CD4-positive, alpha-beta T cell treated with Interleukin-15 for 4 hours (primary cell): ENCODE measurements around the gene FAR2.
"Not testable (repeated sequence)": the region's sequence is repeated elsewhere in the genome, so short reads cannot be mapped to it uniquely, and the experiment has no call there.

ENCODE experiments used
- DNase-seq: peaks from one replicate; pipeline ENCODE4 v3.0.0-alpha.2; 2020; ENCODE audit warnings: low spot score

FAR2 gene

GRCh38 chr12:29234965-29235626, 86.0 kb downstream of the FAR2 start:
- no peak for DNase-seq

DNA sequence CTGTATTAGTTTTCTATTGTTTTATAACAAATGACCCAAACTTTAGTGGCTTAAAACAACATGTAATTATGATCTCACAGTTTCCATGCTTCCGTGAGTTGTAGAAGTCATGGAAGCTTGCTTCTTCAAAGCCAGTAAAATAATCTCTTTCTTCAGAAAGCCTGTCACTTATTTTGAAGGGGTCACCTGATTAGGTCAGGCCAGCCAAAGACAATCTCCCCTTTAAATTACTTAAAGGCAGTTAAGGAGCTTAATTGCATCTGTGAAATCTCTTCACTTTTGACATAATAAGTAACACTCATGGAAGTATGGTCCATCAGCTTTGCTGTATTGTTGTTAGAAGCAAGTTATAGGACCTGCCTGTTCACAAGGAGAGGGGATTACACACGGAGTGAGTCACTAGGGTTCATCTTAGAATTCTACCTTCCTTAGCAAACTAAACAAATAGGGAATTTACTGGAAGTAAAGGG, 89.8 kb downstream of the FAR2 start:
- DNase-seq, result no peak

- no peak for DNase-seq
These were observed 90.3 kb downstream of the FAR2 start for GRCh38 chr12:29239336-29239735.

- no peak for DNase-seq
These were observed 91.4 kb downstream of the FAR2 start for GRCh38 chr12:29240441-29240840.

GRCh38 chr12:29241821-29242591, 92.9 kb downstream of the FAR2 start:
- no peak for DNase-seq

DNA sequence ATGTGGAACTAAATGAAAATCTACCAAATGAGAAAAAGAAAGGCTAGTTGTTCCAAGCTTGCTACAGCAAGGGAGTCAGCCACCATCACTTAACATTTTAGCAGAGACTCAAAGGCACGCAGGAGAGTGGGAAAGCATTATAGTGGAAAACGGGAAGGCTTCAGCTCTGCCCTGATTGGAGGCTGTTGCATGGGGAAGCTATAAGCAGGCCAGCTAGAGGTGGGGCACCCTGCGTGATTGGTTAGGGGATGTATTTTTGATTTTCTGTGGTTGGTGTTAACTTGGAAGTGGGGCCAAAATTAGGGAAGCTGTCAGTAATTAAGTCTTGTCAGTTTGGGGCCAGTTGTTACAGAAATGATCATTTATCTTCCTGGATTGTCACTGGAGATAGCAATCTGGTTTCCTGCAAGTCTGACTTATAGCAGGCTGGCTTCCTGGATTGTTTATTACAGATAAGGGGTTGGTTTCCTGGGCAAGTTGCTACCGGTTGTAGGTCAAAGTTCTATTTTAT, 93.9 kb downstream of the FAR2 start:
- no peak for DNase-seq

DNA sequence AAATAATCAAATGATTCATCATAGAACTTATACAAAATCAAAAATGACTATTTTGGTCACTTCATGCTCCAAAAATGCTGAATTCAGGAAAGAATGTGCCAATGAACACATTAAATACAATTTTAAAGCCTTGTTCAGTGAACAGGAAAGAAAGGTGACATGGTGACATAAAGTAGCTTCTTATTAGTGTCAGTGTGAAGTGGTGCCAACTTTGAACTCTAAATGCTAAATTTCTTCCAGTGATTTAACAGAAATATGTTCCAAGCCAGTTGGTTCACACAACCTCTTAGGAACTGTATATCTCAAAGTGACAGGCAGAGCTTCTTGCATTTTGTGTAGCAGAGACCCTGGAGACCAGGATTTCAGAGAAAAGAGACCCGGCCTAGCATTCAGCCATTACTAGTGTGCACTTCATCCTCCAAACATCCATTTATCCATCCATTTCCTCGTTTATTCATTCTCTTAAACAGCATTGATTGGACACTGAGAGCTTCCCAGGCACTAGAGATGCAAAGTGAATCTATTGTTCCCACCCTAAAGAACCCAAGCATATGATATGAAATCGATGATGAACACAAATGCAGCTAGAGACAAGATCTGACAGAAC, 95.2 kb downstream of the FAR2 start:
- DNase-seq, result no peak

DNA sequence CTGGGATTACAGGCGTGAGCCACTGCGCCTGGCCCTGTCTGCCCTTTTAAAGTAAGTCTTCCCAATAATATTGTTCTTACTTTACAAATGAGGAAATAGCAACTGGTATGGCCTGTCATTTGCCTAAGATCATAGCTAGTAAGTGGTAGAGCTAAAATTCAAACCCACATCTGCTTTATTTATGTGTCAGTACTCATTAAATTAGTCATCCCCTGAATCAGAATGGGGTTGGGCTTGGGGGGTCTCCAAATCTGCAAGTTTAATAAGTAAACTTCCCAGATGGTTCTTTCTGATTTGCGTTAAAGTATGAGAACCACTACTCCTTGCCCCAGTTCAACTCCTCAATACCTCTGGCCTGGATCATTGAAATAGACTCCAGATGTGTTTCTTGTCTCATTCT, 96.2 kb downstream of the FAR2 start:
- DNase-seq, result no peak

- no peak for DNase-seq
These were observed 100.9 kb downstream of the FAR2 start for GRCh38 chr12:29249930-29250329.

DNA sequence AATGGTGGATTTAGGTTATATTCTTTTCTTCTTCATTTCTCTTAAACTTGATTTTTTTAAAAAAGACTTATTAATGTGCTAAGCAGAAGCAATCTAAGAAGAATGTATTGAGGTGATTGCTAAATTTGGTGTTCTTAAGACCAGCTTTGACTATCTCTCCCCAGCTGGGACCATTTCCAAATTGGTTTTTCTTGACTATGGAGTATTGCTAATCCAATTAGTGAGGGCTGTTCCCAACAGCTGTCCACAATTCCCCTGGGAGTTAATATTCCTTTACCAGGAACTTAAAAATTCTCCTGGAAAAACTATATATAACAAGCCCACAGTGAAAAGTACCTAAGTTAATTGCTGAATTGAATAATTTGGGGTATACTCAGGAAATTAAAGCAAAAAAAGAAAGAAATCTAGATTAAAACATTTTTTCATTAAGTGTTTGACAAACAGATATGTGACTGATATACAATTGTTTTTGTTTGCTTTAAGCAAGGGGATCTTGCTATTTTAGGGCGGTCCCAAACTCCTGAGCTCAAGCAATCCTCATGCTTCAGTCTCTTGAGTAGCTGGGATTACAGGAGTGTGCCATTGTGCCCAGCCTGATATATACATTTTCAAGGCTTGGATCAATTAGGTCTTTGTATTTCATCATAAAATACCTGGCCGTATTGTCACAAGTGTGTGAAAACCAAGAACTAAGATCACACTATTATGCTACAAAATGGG, 105.0 kb downstream of the FAR2 start:
- DNase-seq, result no peak

DNA sequence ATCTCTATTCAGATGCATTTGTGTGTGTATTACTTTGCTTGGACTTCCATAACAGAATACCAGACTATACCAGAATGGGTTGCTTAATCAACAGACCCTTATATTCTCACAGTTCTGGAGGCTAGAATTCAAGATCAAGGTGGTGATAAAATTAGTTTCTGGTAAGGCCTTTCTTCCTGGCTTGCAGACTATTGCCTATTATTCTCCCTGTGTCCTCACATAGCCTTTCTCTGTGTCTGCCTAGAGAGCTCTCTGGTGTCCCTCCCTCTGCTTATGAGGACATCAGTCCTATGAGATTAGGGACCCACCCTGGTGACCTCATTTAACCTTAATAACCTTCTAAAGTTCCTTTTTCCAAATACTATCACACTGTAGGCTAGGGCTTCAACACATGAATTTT, 106.0 kb downstream of the FAR2 start:
- DNase-seq, result no peak

DNA sequence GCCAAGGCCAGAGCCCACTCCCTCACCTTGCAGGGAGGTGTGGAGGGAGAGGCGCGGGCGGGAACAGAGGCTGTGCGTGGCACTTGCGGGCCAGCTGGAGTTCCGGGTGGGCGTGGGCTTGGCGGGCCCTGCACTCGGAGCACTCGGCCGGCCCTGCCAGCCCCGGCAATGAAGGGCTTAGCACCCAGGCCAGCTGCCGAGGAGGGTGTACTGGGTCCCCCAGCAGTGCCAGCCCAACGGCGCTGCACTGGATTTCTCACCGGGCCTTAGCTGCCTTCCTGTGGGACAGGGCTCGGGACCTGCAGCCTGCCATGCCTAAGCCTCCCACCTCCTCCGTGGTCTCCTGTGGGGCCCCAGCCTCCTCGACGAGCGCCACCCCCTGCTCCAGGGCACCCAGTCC, 107.5 kb downstream of the FAR2 start:
- no peak for DNase-seq

DNA sequence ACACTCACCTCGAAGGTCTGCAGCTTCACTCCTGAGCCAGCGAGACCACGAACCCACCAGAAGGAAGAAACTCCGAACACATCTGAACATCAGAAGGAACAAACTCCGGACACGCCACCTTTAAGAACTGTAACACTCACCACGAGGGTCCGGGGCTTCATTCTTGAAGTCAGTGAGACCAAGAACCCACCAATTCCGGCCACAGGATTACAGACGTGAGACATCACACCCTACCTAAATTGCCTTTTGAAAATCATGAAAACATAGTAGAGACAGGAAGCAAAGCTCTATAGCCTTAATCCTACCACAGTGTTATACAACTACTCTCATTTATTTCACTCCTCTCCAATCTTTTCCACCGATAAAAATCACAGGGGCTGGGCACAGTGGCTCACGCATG, 108.6 kb downstream of the FAR2 start:
- not testable (repeated sequence) for DNase-seq

GRCh38 chr12:29264424-29264823, 115.3 kb downstream of the FAR2 start:
- no peak for DNase-seq

DNA sequence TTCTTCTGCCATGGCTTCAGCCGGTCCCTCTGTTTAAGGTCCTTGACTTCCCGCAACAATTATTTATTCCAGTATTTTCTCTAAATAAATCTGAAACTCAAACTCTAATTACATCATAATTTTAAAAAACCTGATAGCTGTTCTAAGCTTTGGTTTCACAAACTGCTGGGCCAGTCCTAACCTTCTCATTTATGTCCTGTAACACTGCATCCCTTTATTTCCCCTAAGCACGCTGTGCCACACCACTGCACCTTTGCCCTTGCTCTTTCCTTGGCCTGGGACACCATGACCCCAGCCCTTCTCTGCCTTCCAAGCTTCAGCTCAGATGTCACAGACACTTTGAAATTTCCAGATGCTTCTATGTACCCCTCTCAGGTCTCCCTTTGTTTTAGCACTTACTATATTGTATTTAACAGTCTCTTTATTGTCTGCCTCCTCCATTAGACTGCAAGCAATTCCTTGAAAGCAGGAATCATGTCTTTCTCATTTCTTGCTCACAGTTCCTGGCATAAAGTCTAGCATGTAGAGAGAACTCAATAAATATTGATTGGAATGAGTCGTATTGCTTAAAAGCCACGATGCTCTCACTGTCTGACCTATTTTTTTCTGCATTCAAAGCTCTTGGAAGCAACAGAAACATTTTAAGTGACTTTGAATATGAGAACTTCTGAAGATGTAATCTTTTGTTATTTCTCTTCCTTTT, 120.8 kb downstream of the FAR2 start:
- DNase-seq, result no peak

- no peak for DNase-seq
These were observed 121.4 kb downstream of the FAR2 start for GRCh38 chr12:29270446-29270845.

- DNase-seq, result no peak
These were observed 124.2 kb downstream of the FAR2 start for GRCh38 chr12:29273178-29273843.

DNA sequence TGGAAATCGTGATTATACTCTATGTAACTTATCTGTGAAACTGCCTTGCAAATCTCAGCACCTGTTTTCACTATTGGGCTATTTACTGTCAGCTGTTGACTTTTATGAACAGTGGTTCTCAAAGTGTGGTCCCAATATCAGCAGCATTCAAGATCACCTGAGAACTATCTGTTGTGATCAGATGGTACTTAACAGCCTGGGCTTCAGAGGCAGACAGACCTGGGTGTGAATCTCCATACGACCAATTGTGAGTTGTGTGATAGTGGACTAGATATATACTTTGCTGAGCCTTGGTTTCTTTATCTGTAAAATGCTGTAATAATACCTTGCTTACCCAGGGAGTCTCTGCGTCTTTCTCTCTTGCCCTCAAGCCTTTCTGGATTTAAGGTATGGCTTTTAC, 126.8 kb downstream of the FAR2 start:
- no peak for DNase-seq

- no peak for DNase-seq
These were observed 128.2 kb downstream of the FAR2 start for GRCh38 chr12:29277231-29277630.

- DNase-seq, result no peak
These were observed 129.8 kb downstream of the FAR2 start for GRCh38 chr12:29278673-29279420.
